RPMI7951 (cell line): ENCODE data around the gene SPRR1B. TPM values are rescaled to one million over a fixed set of nuclear protein-coding genes. Genes with fewer than 3 reads are reported as not detected.
"Not testable (repeated sequence)": the region's sequence is repeated elsewhere in the genome, so short reads cannot be mapped to it uniquely, and the experiment has no call there.

Experiments used
- DNase-seq: peaks from one replicate; pipeline ENCODE4 v3.0.0-alpha.2; 2012; ENCODE audit warnings: low read depth
- total RNA-seq: library from RNA; depleted of rRNA; stranded (reverse); fragments of >200 nt; shearing (Covaris generic); gene quantifications from 2 replicates; pipeline ENCODE4 v1.2.3, GENCODE V29; 2014; rRNA removed

SPRR1B gene, protein sequence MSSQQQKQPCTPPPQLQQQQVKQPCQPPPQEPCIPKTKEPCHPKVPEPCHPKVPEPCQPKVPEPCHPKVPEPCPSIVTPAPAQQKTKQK
- not detected in 2 replicates for total RNA-seq

DNA sequence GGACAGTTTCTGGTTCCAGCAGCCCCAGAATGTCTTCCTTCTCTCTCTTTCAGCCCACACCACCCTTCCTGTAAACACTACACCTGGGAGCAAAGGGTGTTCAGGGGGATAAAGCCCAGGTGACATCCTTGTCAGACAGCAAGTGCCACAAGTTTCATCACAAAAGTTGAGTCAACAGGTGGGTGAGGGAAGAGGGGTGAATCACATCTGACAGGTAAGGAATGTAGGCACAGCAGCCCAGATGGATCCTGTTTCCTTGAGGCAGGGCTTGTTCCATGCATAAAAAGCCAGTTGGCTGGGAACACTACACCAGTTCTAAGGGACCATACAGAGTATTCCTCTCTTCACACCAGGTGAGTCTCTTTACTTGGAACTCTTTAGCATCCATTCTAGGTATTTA is at the start of gene SPRR1B:
Gene SPRR1B (plus strand): TSS at position 309 of the 400 bp plus-strand sequence. CDS start 1,143 bp downstream, outside the sequence.
- DNase-seq: no peak

DNA sequence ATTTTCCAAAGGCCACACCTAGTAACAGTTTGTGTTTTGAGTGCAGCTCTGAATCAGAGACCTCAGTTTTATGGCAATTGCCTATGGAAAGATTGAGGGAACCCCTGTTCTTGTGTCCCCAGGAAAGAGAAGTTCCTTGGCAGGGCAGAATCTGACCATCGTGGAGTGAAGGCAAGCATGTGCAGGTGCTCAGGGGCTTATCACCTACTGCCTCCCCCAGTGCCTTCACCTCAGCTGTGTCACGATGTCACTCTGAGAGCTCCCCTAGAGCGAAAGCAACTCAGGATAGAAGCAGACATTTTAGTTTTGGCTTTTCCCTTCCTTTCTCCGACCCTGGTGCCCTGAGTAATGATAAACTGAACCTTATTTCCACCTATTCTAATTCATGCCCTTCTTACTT is 48.9 kb upstream of the SPRR1B start:
- DNase-seq: no peak

DNA sequence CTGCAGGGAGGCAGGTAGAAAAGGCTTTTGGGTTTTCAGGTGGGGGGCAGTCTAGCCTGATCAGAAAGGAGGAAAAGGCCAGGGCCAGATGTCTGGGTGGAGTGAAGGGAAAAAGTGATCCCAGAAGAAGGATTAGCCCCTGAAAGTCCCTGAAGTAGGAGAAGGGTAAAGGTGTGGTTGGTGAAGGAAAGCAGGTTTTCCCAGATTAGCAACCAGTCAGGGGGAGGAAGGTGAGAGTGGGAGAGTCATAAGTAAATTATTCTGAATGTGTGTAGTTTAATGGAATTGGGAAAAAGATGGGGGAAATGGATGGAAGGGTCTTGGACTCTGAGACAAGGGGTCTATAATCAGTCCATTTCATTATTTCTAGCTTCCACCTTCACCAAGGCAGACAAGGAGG is 47.8 kb upstream of the SPRR1B start:
- no peak for DNase-seq

DNA sequence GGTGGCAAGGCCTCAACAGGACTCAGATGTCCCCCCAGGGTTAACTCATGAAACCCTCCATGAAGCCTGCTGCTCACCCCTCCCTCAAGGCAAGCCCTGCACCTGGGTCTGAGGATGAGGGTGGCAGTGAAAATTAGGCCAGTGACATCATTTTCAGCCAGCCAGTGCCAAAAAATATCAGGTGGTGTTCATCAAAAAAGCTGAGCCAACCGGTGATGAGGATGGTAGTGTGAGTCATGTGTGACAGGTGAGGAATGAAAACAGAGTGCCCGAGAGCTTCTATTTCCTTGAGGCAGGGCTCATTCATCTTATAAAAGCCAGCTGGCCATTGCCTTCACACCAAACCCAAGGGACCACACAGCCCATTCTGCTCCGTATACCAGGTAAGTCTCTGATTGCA is 47.3 kb upstream of the SPRR1B start, which contains the start of gene SPRR1A:
Gene SPRR1A (plus strand): TSS at position 339 of the 400 bp plus-strand sequence. CDS start 1,150 bp downstream, outside the sequence.
- no peak for DNase-seq

DNA sequence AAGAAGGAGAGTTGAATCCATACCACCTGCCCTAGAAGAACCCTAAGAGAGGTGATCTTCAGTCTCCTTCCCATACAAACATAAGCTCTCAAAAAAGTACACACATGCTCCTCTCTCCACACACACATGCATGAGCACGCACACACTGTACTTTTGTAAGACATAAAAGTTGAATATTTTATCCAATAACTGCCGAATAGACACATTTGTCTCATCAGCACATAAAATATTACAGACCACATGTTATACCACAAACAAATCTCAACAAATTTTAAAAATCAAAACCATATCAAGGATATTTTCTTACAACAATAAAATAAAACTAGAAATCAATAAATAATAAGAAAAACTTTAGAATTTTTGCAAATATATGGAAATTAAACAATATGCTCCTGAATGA is 44.4 kb upstream of the SPRR1B start:
- DNase-seq: no peak

DNA sequence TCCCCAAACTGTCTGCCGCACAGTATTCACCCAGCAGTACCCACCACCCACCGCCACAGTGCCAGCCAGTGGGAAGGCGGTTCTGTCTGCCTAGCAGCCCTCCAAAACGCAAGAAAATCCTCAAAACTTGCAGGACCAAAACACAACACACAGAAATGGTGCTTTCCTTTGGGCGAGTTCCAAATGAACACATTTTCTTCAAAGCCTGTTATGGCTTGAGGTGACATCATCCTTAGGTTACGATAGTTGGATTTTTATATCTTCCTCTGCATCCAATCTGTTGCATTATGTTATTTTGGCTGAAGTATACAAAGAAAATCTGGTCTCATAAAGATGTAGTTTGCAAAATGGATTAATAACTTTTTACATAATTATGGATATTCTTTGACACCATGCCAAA is 37.8 kb upstream of the SPRR1B start:
- DNase-seq: no peak

DNA sequence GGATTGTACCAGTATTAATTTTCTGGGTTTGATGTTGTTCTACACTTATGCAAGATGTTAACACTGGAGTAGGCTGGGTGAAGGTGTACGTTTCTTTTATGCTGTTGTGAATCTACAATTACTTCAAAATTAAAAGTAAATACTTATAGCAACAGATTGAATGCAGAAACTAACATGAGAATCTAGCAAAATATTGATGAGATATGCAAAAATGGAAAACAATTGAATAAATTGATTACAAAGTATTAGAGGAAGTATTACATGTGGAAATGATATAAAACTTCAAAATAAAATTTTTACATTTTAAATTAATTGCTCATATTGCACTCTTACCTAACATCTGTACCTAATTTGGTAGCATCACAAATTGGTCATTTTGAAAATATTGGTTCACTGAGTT is 35.2 kb upstream of the SPRR1B start:
- DNase-seq: no peak

DNA sequence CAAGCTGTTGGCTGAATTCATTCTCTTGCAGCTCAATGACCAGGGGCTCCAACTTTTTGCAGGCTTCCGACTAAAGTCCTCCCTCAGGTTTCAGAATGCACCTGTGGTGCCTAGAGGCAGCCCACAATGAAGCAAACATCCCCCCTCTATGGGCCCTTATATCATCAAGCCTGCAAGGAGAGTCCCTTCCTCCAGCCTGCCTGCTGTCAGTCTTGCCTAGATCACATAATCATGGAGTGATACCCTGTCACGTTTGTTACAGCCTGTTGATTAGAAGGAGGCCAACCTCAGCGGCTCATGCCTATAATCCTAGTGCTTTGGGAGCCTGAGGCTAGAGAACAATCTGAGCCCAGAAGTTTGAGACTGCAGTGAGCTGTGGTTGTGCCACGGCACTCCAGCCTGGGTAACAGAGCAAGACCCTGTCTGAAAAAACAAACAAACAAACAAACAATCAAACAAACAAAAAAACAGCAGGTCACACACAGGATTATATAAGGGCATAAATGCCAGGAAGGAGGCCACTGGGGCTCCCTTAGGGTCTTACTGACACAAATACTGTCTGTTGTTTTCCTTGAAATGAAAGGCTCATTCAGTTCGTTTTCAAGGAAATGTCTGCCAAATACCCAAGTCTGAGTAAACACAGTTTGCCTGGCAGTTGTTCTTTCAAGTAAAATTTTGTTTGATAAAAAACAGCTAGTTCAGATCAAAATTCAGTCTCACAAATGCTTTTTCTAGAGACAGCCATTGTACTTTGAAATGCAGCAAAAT is 34.2 kb upstream of the SPRR1B start:
- no peak for DNase-seq

DNA sequence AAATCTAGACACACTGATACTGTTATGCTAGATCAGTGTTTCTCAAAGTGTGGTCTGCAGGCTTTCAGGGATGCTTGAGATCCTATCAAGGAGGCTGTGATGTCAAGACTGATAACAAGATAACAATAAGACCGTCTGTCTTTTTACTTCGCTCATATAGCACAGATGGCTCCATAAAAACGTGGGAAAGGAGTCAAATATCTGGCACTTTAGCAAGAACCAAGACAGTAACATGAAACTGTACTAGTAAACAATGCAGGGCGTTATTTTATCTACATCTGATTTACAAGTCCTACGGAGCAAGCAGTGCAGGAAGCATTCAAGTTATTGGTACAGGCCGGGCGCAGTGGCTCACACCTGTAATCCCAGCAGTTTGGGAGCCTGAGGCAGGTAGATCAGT is 33.1 kb upstream of the SPRR1B start:
- no peak for DNase-seq

DNA sequence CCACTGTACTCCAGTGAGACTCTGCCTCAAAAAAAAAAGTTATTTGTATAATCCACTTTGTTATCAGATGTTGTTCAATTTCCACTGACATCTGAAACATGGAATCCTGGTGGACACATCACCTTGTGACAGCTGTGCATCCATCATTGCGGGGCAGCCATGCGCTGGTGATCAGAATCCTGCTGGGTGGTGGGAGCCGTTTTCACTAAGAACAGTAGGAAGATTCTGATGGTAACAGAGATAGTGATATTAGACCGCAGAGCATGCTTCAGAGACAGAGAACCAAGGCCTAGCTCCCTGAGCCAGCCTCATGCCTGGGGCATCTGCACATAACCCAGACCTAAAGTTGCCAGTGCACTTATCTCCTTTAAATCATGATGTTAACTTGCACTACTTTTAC is 32.5 kb upstream of the SPRR1B start:
- DNase-seq: no peak

DNA sequence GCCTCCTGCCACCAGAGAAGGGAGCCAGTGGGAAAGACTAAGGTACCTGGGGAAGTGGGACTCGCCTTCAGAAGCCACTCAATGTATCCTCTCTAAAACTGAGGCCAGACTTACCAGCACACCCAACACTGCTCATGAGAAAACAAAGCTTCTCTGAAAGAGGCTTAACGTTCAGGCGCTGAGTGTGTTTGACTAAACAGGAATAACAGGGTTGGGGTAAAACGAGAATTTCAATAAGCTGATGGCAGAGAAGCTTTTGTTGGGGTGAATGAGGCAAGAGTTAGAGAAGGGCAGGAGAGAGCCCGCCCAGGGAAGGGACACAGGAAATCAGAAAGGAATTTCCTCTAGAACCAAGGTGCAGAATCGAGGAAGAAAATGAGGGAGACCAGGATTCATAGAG is 31.2 kb upstream of the SPRR1B start:
- DNase-seq: no peak

DNA sequence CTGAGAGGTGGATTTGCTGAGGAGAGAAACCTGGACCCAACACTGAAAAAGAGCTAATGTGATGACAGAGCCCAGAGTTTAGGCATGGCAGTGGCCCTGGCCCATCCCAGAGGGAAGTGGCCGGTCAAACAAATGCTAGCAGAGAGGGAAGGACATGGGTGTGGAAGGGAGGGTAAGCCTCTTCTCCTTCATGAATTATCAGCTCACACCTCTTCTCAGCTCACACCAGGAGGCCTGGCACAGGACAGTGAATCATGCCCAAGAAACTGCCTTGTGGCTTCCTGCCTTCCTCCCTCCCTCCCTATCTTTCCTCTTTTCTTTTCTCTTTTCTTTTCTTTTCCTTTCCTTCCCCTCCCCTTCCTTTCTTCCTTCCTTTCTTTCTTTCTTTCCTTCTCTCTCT is 30.7 kb upstream of the SPRR1B start:
- no peak for DNase-seq

DNA sequence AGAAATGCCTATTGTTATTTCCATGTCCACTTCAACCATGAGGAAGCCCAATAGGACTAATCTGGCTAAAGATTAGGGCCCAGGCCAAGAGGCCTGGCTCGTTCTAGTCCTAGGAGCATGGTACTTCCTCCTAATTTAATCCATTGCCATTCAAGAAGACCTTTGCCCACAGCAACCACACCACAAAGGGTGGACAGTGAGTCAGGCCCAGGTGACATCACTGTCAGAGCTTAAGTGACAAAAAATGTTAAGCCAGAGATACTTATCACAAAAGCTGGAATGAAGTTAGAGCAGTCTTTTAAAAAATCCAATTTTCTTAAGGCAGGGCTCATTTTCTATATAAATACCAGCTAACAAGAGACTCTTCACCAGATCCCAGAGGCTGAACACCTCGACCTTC is 29.6 kb upstream of the SPRR1B start, which contains the start of gene SPRR3:
Gene SPRR3 (plus strand): TSS at position 368 of the 400 bp plus-strand sequence. CDS start 1,272 bp downstream, outside the sequence.
- DNase-seq: no peak

DNA sequence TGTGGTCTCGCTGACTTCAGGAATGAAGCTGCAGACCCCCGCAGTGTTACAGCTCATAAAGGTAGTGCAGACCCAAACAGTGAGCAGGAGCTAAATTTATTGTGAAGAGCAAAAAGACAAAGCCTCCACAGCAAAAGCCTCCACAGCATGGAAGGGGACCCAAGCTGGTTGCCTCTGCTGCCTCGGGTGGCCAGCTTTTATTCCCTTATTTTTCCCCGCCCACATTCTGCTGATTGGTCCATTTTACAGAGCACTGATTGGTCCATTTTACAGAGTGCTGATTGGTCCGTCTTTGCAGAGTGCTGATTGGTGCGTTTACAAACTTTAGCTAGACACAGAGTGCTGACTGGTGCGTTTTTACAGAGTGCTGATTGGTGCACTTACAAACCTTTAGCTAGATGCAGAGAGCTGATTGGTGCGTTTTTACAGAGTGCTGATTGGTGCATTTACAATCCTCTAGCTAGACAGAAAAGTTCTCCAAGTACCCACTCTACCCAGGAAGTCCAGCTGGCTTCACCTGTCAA is 19.7 kb upstream of the SPRR1B start:
- DNase-seq: not testable (repeated sequence)

DNA sequence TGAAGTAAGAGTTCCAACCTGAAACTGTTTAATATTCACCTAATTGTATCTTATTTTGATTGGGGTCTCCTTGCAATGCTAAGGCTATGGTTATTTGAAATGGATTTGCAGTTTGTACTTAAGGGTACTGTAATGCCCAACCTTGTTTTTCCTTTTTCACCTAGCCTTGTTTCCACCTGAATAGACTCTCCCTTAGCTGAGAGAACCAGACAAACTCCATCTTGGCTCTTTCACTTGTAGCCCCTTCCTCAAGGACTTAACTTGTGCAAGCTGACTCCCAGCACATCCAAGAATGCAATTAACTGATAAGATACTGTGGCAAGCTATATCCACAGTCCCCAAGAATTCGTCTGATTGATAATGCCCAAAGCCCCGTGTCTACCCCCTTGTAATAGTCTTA is 9.2 kb upstream of the SPRR1B start:
- DNase-seq: not testable (repeated sequence)

DNA sequence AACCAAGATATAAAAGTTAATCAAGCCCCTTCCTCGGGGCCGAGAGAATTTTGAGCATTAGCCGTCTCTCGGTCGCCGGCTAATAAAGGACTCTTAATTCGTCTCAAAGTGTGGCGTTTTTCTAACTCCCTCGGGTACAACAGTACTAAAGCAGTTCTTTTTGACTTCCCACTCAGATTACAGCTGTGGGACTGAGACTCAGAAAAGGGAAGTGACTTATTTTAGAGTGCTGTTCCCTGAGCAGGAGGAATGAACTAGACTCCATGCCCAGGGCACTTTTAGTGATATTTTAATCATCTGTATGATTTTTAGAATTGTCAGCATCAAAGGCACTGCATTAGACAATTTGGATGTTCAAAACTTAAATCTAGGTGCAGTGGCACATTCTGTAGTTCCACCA is 8.7 kb upstream of the SPRR1B start:
- not testable (repeated sequence) for DNase-seq

DNA sequence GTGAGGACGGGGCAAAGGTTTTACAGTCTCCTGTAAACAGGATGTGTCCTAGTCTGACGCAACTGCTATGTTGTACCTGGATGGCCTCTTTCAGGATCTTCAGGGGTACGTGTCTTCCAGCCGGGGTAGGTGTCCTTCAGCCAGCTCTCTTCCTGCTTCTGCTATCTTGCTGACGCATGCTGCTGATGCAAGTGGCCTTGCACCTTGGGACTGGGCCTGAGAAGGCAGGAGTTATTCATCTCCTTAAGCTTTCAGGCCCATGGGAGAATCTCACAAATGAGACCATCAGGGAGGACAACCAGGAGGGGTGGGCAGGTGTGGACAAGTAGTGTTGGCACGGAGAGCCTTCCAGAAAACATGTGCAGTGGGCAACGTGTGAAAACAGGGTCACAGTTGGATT is 7.9 kb upstream of the SPRR1B start:
- no peak for DNase-seq

DNA sequence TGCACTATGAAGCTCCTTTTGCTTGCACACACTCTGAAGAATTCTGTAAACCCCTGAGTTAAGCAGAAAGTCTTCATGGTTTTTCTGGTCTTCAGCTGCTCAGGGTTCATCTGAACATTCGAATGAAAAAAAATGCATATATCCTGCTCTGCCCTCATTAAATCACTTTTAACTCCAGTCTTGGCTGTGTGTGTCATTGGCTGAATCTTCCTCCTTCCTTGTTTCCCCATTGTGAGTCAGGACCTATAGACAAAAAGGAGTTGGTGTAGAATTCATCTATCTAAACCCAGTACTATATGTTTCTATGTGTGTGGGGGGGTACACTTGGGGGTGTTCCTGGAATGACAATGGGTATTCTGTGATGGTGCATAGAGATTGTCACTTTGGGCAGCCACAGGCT is 6.6 kb upstream of the SPRR1B start:
- no peak for DNase-seq

DNA sequence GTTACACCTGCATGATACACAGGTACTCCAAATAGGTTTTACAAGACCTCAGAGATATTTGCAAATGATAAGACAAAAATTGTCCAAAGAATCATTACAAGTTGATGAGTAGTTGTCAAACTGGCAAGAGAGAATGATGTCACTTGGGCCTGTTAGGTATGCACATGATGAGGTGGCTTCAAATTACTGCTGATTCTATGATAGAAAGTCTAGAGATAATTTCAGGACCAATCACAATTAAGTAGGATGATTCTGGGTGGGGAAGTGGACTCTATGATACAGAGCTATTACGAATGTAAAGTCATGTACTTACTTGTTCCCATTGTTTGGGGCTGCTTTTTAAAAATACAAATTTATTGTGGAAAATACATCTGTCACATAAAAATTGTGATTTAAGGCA is 5.2 kb upstream of the SPRR1B start:
- DNase-seq: no peak

DNA sequence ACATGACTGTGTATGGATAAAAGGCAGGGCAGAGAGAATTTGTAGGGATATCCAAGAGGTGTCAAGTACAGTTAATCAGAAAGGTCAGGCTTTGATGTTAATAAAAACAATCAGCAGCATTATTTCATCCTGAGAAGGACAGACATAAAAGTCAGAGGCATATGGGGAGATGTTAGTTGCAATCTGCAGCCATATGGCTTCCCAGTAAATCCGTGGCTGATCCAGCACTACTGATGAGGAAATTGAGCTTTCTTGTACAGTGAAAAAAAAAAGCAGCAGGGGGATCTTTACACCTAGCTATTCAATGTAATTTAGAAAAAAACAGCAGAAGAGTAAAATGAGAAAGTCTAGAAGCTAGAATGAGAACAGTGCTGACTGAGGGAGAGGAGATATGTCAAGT is 2.2 kb upstream of the SPRR1B start:
- DNase-seq: no peak

DNA sequence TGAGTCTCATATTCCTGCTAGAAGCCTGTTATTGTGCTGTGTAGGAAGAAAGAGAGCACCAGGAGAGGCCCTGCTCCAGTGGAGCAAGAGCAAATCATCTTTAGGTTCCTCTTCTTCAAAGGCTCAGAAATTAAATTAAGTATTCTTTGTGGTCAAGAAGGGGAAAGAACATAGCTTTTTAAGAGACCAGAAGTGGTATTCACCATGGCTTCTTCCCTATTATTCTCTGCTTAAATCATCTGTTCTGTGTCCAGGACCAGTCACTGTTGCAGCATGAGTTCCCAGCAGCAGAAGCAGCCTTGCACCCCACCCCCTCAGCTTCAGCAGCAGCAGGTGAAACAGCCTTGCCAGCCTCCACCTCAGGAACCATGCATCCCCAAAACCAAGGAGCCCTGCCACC is 1.1 kb downstream of the SPRR1B start:
- no peak for DNase-seq

DNA sequence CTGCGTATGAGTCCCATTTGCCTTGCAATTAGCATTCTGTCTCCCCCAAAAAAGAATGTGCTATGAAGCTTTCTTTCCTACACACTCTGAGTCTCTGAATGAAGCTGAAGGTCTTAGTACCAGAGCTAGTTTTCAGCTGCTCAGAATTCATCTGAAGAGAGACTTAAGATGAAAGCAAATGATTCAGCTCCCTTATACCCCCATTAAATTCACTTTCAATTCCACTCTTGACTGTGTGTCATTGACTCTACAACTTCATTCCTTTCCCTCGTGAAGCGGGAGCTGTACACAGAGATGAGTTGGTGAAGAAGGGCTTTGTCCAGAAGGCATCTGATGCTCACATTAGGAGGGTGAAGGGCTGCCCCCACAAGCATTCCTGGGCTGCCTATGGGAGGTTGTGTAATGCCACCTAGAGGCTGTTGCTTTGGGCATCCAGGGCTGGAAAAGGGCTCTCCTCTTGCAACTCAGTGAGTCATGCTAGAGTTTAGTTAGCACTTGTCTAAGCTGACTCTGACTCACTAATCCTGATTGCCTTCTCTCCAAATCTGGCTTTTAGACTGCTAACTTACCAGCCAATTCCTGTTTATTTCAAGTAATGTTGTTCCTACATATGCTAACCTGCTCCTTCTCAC is 1.8 kb downstream of the SPRR1B start:
- peak; percentile 66 for DNase-seq

DNA sequence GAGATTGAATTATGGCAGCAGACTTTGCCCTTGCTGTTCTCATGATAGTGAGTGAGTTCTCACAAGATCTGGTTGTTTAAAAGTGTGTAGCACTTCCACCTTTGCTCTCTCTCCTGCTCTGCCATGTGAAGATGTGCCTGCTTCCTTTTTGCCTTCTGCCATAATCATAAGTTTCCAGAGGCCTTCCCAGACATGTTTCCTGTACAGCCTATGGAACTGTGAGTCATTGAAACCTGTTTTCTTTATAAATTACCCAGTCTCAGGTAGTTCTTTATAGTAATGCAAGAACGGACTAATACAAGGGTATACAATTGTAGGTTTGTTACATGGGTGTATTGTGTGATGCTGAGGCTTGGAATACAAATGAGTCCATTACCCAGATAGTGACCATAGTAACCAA is 4.2 kb downstream of the SPRR1B start:
- DNase-seq: no peak
